HG03521 (cell line): ENCODE data around the gene PPY.
"Not testable (repeated sequence)": the region's sequence is repeated elsewhere in the genome, so short reads cannot be mapped to it uniquely, and the experiment has no call there.

Experiments used
- ATAC-seq: cut with Tn5 transposase; IDR thresholded peaks from one replicate; pipeline ENCODE4 v1.9.1; 2021; ENCODE audit warnings: mild to moderate bottlenecking, moderate library complexity; ENCODE audit not compliant: unreplicated experiment

Gene PPY

DNA sequence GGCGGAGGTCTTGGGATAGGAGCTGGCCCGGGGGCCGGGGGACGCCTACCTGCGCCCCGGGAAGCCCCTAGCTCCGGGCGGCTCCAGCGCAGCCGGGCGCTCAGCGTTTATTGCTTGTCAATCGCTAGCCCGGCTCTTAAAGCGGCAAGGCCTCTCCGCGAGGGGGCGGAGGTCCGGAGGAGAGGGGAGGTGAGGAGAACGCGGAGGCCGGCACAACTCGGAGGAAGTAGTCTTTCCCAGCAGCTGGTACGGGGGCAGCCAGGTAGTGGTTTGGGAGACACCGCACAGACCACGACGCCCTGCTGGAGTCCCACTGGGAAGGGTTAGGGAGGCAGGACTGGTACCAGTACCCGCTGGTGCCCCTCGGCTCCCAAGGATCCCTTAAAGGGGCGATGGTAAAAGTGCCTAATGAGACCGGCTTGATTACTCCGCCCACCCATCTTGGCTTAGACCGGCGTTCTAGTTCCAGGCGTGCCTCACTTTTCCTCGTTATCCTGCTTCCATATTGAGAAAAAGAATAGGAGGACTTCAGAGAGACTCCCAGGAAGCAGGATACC lies 34.8 kb downstream of the PPY start, which contains the start of gene MPP2:
TSS of gene MPP2 (minus strand) at position 112 of the 557 bp plus-strand sequence. CDS start 3,076 bp downstream, outside the sequence.
- ATAC-seq, result no peak

GRCh38 chr17:43906951-43907424 lies 35.3 kb downstream of the PPY start:
- no peak for ATAC-seq

GRCh38 chr17:43905985-43906852 lies 36.1 kb downstream of the PPY start:
- ATAC-seq, result no peak

DNA sequence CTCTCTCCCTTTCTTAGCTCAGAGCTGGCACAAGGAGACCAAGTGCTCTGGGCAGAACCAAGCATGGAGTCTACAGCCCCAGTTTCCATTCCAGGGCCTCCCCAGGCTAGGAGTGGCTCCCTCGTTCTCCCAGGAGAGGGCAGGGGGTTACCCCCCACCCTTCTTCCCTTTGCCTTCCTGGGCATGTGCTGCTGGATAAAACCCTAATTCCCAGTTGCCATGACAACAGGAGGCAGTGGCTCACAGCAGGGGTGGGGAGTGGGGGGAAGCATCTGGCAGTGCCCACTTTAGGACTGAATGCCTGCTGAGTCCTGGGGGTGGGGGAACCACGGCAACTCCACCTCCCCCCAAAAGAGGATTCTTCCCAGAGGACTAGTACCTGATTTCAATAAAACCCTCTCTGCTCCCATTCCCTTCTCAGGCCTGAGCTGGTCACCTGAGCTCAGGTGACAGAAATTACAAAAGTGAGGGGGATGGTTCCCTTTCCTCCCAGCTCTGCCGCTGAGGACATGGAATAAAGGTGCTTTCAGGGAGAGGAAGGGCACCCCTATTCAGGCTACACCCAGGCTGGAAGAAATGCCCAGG lies 36.8 kb downstream of the PPY start:
- ATAC-seq, result no peak

DNA sequence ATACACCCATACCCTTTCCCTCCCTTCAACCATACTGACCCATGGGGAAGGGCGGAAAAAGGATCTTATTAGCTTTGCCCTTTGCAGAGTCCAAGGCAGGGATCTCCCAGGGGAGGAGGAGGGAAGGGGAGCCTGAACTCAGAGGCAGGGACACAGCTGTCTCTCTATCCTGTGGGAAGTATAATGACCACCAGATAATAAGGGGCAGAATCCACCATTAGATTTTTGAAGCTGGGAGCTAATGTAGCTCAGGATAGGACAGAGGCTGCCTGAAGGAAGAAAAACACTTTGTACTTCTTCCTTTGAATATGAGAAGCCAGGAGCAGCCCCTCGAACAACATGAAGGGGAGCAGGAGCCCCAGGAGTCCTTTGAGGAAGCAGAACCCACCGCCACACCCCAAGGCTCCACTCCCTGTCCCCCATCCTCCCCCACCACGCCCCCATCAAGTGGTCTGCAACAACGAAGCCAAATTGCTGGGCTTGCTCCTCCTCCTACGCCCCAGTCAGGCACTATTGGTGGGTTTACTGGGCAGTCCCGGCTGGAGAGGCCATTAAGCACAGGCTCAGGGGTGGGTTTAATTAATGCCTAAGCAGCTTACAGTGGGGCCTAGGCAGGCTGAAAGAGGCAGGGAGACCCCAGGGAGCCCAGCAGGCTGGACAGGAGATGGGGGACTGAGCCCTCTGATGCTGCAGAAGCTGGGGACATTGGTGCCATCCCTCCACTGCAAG lies 40.3 kb downstream of the PPY start:
- ATAC-seq, result no peak

GRCh38 chr17:43900858-43901754 lies 41.2 kb downstream of the PPY start:
- ATAC-seq, result no peak

- no peak for ATAC-seq
Observed at GRCh38 chr17:43900183-43900857, 42.0 kb downstream of the PPY start.

DNA sequence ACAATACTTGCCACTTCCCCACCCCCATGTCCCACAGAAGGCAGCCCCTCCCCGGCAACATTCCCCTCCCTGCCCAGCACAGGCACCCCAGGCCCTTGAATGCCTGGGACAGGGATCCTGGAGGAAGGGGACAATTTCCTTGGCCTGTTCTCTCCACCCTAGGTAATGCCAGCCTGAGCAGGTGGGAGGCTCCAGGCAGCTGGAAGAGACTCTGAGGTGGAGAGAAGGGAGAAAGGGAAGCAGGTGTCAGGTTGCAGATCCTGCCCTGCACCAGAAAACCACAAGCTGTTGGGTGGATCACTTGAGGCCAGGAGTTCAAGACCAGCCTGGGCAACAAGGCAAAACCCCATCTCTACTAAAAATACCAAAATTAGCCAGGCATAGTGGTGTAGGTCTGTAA lies 43.8 kb downstream of the PPY start:
- ATAC-seq, result no peak

- ATAC-seq, result no peak
Observed at GRCh38 chr17:43897831-43898230, 44.4 kb downstream of the PPY start.

- not testable (repeated sequence) for ATAC-seq
Observed at GRCh38 chr17:43894494-43894893, 47.8 kb downstream of the PPY start.

DNA sequence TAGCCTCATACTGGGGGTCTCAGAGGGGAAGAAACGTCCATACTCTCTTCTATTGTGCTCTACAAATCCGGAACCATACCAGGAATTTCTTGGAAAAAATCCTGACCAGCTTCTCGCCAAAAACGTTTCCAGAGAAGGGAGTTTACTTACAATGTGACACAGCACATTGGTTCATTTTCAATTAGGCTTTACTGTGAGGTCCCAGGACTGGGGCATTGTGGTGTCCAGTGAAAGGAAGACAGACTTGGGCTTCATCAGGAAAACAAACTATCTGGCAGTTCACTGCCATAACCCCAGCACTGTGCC lies 49.7 kb downstream of the PPY start:
- ATAC-seq, result no peak

GRCh38 chr17:43891851-43892646 lies 50.2 kb downstream of the PPY start:
- no peak for ATAC-seq
